Keratinocyte (primary cell): ENCODE measurements around the gene AXIN1. TPM values are rescaled to one million over a fixed set of nuclear protein-coding genes. Genes with fewer than 3 reads are reported as not detected.

Source experiments
- DNase-seq: peaks from one replicate; pipeline ENCODE4 v3.0.0-alpha.2; 2011; ENCODE audit warnings: low read depth, missing footprints, low spot score
- FAIRE-seq: peaks from 2 replicates; lab custom pipeline; 2011; peaks lifted over from hg19 to GRCh38; lab: Jason Lieb, UNC
- H2AFZ ChIP-seq: 2 replicates; pipeline ENCODE4 v1.6.0; 2012; ENCODE audit warnings: low read length, control low read depth, inconsistent platforms; ENCODE audit not compliant: control insufficient read depth
- H3K27ac ChIP-seq: 2 replicates; pipeline ENCODE4 v1.5.1; 2011; ENCODE audit warnings: low read length; ENCODE audit not compliant: control insufficient read depth, insufficient read depth
- H3K27me3 ChIP-seq: 3 replicates; pipeline ENCODE4 v1.6.0; 2011; ENCODE audit warnings: low read length; ENCODE audit not compliant: control insufficient read depth, insufficient read depth; ENCODE audit errors: extremely low read depth
- H3K36me3 ChIP-seq, 2 experiments: 2 replicates in 1 of 2; 3 replicates in 1 of 2; pipeline ENCODE4 v1.5.1; 2011; ENCODE audit warnings: low read length in 2 of 2, mild to moderate bottlenecking in 1 of 2; ENCODE audit not compliant: control insufficient read depth in 2 of 2, insufficient read depth in 2 of 2; ENCODE audit errors: extremely low read depth in 1 of 2
- H3K4me1 ChIP-seq: 3 replicates; pipeline ENCODE4 v1.5.1; 2011; ENCODE audit warnings: low read length; ENCODE audit not compliant: control insufficient read depth, insufficient read depth; ENCODE audit errors: extremely low read depth
- H3K4me2 ChIP-seq: 3 replicates; pipeline ENCODE4 v1.6.0; 2011; ENCODE audit warnings: low read depth, low read length; ENCODE audit not compliant: control insufficient read depth, insufficient read depth; ENCODE audit errors: extremely low read depth
- H3K4me3 ChIP-seq, 3 experiments: fragments of 200-600 bp in 1 of 3; sonication (generic) in 1 of 3; 2 replicates in 2 of 3; 3 replicates in 1 of 3; pipeline ENCODE4 v1.5.1; 2011 to 2016; ENCODE audit warnings: low read length in 3 of 3, mild to moderate bottlenecking in 3 of 3, control low read depth in 2 of 3, inconsistent platforms in 1 of 3, low read depth in 1 of 3, mixed read lengths in 1 of 3, mixed run types in 1 of 3, moderate library complexity in 1 of 3; ENCODE audit not compliant: control insufficient read depth in 2 of 3, insufficient read depth in 2 of 3; ENCODE audit errors: extremely low read depth in 1 of 3
- H3K79me2 ChIP-seq: 2 replicates; pipeline ENCODE4 v1.6.0; 2012; ENCODE audit warnings: low read length; ENCODE audit not compliant: control insufficient read depth, insufficient read depth
- H3K9ac ChIP-seq: 3 replicates; pipeline ENCODE4 v1.6.0; 2011; ENCODE audit warnings: low read length; ENCODE audit not compliant: control insufficient read depth, insufficient read depth; ENCODE audit errors: extremely low read depth
- H3K9me1 ChIP-seq: 3 replicates; pipeline ENCODE4 v1.6.0; 2011; ENCODE audit warnings: low read length; ENCODE audit not compliant: control insufficient read depth, insufficient read depth; ENCODE audit errors: extremely low read depth
- H3K9me3 ChIP-seq: 2 replicates; pipeline ENCODE4 v1.5.1; 2012; ENCODE audit warnings: low read depth, low read length; ENCODE audit not compliant: control insufficient read depth
- H4K20me1 ChIP-seq: 3 replicates; pipeline ENCODE4 v1.6.0; 2011; ENCODE audit warnings: low read length; ENCODE audit not compliant: control insufficient read depth, insufficient read depth; ENCODE audit errors: extremely low read depth
- EZH2 ChIP-seq: IDR thresholded peaks from one replicate; pipeline ENCODE4 v1.6.1; 2012; ENCODE audit warnings: inconsistent platforms, mild to moderate bottlenecking, low read length, moderate library complexity
- dilution Hi-C: fragments of 300-500 bp; cut with MboI; formaldehyde crosslinking; loops from one replicate; pipeline ENCODE4 v1.7.0; 2020; ENCODE audit warnings: low sequenced_read_pairs; ENCODE audit not compliant: extremely low pct_ligation_motif_present
- polyA plus RNA-seq, 5 experiments: library from polyadenylated mRNA; depleted of rRNA in 3 of 5; stranded (reverse) in 3 of 5; stranded (forward) in 1 of 5; unstranded in 1 of 5; fragments of >200 nt; gene quantifications; 1 replicate in 1 of 5; 2 replicates in 3 of 5; 3 replicates in 1 of 5; pipeline versions ENCODE4 v1.2.1 to v1.2.3, GENCODE V29; 2011 to 2012; ENCODE audit warnings: missing spikeins in 2 of 5, low read depth in 1 of 5, low replicate concordance in 1 of 5
- TF ChIP-seq, protein P1 (sequence below), 3 experiments: IDR thresholded peaks in 1 of 3; conservative IDR thresholded peaks in 1 of 3; optimal IDR thresholded peaks in 1 of 3; 2 replicates in 2 of 3; 3 replicates in 1 of 3; pipeline versions ENCODE3 to v1.5.1; 2011; ENCODE audit warnings: low read length in 3 of 3, mild to moderate bottlenecking in 3 of 3, moderate library complexity in 2 of 3, control low read depth in 1 of 3, inconsistent platforms in 1 of 3; ENCODE audit not compliant: insufficient read depth in 2 of 3; ENCODE audit errors: extremely low read depth in 1 of 3

AXIN1 gene
- polyA plus RNA-seq, 1 donor (not counting 4 experiments of a cell fraction or from before 2014, with no cell fraction given): 8.8 TPM

DNA sequence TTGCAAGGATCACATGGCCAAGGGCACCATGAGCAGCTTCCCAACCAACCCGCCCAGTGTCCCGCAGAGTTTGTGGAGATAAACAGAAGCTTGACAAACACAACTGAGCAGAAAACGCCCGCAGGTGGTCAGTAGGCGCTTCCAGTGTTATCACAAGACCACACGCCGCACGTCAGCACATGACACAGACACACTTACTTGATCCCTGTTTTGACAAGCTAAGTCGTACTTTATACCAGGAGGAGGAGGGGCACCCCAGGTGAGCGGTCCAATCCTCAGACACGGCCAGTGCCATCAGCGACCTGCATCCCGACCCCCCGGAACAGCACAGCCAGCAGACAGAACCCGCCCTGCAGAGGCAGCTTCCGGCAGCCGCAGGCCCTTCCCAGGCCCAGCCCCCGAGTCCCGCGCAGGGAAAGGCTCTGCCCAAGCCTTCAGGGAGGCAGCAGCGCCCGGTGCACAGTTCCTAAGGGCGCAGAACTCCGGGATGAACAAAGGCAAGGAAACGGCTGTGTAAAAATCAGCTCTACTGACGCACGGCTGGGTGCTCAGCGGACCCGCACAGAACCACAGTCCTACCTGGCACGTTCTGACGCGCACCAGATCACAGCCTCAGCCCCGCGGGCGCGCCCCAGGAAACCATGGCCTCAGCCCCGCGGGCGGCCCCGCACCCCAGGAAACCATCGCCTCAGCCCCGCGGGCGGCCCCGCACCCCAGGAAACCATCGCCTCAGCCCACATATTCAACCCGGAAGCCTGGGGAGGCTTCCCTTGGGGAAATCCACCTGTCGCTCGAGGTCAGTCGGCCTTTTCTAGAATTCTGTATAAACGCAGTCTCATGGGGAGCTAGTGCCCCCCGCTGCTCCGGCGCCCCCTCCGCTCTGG, 27.8 kb downstream of the AXIN1 start:
- Histone ChIP-seq H3K4me3 (no peak overlapping the region), H3K4me2 (no peak overlapping the region), H3K27me3 (no peaks in the 10 kb centered on the region), H3K36me3 (peaks cover 4 to 9% of the 10 kb centered on the region in 2 experiments), H3K27ac (no peak overlapping the region), H3K79me2 (peaks cover 78% of the 10 kb centered on the region), H3K4me1 (peaks cover 5% of the 10 kb centered on the region), H3K9me3 (no peaks in the 10 kb centered on the region), H3K9ac (peak overlapping the region; percentile 9), H3K9me1 (no peaks in the 10 kb centered on the region), H2AFZ (no peak overlapping the region), H4K20me1 (peaks cover 42% of the 10 kb centered on the region)
- dilution Hi-C loops: no loop called here
- TF ChIP-seq, protein P1, sequence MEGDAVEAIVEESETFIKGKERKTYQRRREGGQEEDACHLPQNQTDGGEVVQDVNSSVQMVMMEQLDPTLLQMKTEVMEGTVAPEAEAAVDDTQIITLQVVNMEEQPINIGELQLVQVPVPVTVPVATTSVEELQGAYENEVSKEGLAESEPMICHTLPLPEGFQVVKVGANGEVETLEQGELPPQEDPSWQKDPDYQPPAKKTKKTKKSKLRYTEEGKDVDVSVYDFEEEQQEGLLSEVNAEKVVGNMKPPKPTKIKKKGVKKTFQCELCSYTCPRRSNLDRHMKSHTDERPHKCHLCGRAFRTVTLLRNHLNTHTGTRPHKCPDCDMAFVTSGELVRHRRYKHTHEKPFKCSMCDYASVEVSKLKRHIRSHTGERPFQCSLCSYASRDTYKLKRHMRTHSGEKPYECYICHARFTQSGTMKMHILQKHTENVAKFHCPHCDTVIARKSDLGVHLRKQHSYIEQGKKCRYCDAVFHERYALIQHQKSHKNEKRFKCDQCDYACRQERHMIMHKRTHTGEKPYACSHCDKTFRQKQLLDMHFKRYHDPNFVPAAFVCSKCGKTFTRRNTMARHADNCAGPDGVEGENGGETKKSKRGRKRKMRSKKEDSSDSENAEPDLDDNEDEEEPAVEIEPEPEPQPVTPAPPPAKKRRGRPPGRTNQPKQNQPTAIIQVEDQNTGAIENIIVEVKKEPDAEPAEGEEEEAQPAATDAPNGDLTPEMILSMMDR (optimal IDR thresholded peaks at IDR 0.05 in 1 of 3, IDR thresholded peaks at IDR 0.05 in 1 of 3, conservative IDR thresholded peaks at IDR 0.05 in 1 of 3; ENCODE audit: extremely low read depth in 1 of 3, insufficient read depth in 2 of 3, low read length in 3 of 3): no peak
- TF ChIP-seq EZH2: no peak
- FAIRE-seq: no peak
- no peak for DNase-seq

DNA sequence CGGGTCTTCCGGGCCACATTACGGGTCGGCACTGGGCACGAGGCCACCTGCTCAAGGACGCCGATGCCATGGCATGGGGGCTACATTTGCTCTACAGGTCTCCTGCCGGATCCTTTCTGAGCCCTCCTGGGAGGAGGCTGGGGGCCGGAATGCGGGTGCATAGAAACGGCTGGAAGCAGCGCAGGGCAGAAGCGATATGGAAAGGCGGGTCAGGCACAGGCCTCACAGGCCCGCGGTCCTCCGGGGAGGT, 28.4 kb downstream of the AXIN1 start:
- TF ChIP-seq EZH2: no peak
- TF ChIP-seq, protein P1 (optimal IDR thresholded peaks at IDR 0.05 in 1 of 3, IDR thresholded peaks at IDR 0.05 in 1 of 3, conservative IDR thresholded peaks at IDR 0.05 in 1 of 3; ENCODE audit: extremely low read depth in 1 of 3, insufficient read depth in 2 of 3, low read length in 3 of 3): no peak
- H4K20me1 ChIP-seq: peaks cover 42% of the 10 kb centered on the region
- peaks cover 5% of the 10 kb centered on the region for H3K4me1 ChIP-seq
- H3K9ac ChIP-seq: no peak overlapping the region
- no peak overlapping the region for H3K4me2 ChIP-seq
- no peak overlapping the region for H2AFZ ChIP-seq
- H3K9me3 ChIP-seq: no peaks in the 10 kb centered on the region
- no peak for DNase-seq
- no peaks in the 10 kb centered on the region for H3K27me3 ChIP-seq
- dilution Hi-C loops: no loop called here
- H3K4me3 ChIP-seq: no peak overlapping the region
- H3K27ac ChIP-seq: no peak overlapping the region
- peaks cover 82% of the 10 kb centered on the region for H3K79me2 ChIP-seq
- H3K36me3 ChIP-seq: peaks cover 5 to 9% of the 10 kb centered on the region in 2 experiments
- no peaks in the 10 kb centered on the region for H3K9me1 ChIP-seq
- FAIRE-seq: no peak
